CD4-positive, alpha-beta T cell (primary cell): ENCODE results near the gene FHOD3. TPM values are rescaled to one million over a fixed set of nuclear protein-coding genes. Genes with fewer than 3 reads are reported as not detected.

ENCODE experiments used
- ATAC-seq: fragments of 200-7000 bp; cut with Tn5 transposase; one replicate; pipeline ENCODE4 v1.10.0; 2022; ENCODE audit warnings: mild to moderate bottlenecking; ENCODE audit not compliant: poor library complexity
- CTCF ChIA-PET: fragments of 350-600 bp; sonication (Branson Sonifier 250); formaldehyde crosslinking; loops from one replicate; lab custom pipeline; 2021; ENCODE audit warnings: antibody characterized with exemption, inconsistent platforms; lab: Charles Lee
- POLR2A ChIA-PET: fragments of 350-600 bp; sonication (Branson Sonifier 250); formaldehyde crosslinking; loops from one replicate; lab custom pipeline; 2021; ENCODE audit warnings: antibody characterized with exemption, inconsistent platforms; lab: Charles Lee
- DNase-seq, 14 experiments: peaks; one replicate each; pipeline ENCODE4 v3.0.0-alpha.2; 2013 to 2020; ENCODE audit warnings: mixed read lengths in 2 of 14
- H3K27ac ChIP-seq, 2 donors: one replicate each; pipeline versions ENCODE4 v1.5.1 to v1.7.0; 2013; ENCODE audit warnings: low read length in 2 of 2, low read depth in 1 of 2, mild to moderate bottlenecking in 1 of 2
- H3K27me3 ChIP-seq, 2 experiments: 1 replicate in 1 of 2; 2 replicates in 1 of 2; pipeline versions ENCODE4 v1.6.1 to v1.7.0; 2013; ENCODE audit warnings: low read length in 2 of 2, control low read depth in 1 of 2, mild to moderate bottlenecking in 1 of 2, moderate library complexity in 1 of 2; ENCODE audit not compliant: insufficient read depth in 2 of 2, control insufficient read depth in 1 of 2
- H3K36me3 ChIP-seq: one replicate; pipeline ENCODE4 v1.6.1; 2013; ENCODE audit warnings: low read length, control low read depth; ENCODE audit not compliant: insufficient read depth
- H3K4me1 ChIP-seq: one replicate; pipeline ENCODE4 v1.6.1; 2013; ENCODE audit warnings: low read length, control low read depth; ENCODE audit not compliant: insufficient read depth
- H3K4me3 ChIP-seq: one replicate; pipeline ENCODE4 v1.5.1; 2013; ENCODE audit warnings: mild to moderate bottlenecking, low read length, moderate library complexity
- H3K9me3 ChIP-seq, 2 experiments: 1 replicate in 1 of 2; 2 replicates in 1 of 2; pipeline versions ENCODE4 v1.6.1 to v1.7.0; 2013; ENCODE audit warnings: low read length in 2 of 2, mild to moderate bottlenecking in 2 of 2, control low read depth in 1 of 2, moderate library complexity in 1 of 2; ENCODE audit not compliant: control insufficient read depth in 1 of 2, insufficient read depth in 1 of 2
- H3K27ac Mint-ChIP-seq: one replicate; pipeline ENCODE4 v1.8.0; 2020; ENCODE audit warnings: mixed read lengths
- H3K27me3 Mint-ChIP-seq: one replicate; pipeline ENCODE4 v1.8.0; 2021; ENCODE audit warnings: mixed read lengths
- H3K36me3 Mint-ChIP-seq: one replicate; pipeline ENCODE4 v1.8.0; 2021; ENCODE audit warnings: low read depth, mixed read lengths
- H3K4me1 Mint-ChIP-seq: one replicate; pipeline ENCODE4 v1.8.0; 2021; ENCODE audit warnings: low read depth, mixed read lengths
- H3K4me3 Mint-ChIP-seq: one replicate; pipeline ENCODE4 v1.8.0; 2020; ENCODE audit warnings: mild to moderate bottlenecking, mixed read lengths
- H3K9me3 Mint-ChIP-seq: one replicate; pipeline ENCODE4 v1.8.0; 2020; ENCODE audit warnings: mixed read lengths
- CTCF ChIP-seq: fragments of 200-600 bp; IDR thresholded peaks from one replicate; pipeline ENCODE4 v1.8.0; 2022; ENCODE audit warnings: antibody characterized with exemption, mild to moderate bottlenecking
- intact Hi-C, 2 experiments: fragments of 100-400 bp; cut with DNase I in 1 of 2; cut with micrococcal nuclease in 1 of 2; formaldehyde crosslinking; loops; one replicate each; pipeline versions ENCODE4 v1.15.1 to v1.9.0; 2023 to 2025; cut with DNase I, micrococcal nuclease
- total RNA-seq, 174 experiments: library from RNA in 2 of 174; stranded (reverse) in 2 of 174; gene quantifications; one replicate each; pipeline ENCODE4 v1.2.3 and lab custom pipeline; 2021 to 2026

Gene FHOD3
- total RNA-seq, 2 experiments from 2014 or later, result not detected

- Mint-ChIP-seq H3K4me3 (no peak overlapping the region), H3K4me1 (no peaks in the 10 kb centered on the region)
Observed at GRCh38 chr18:36360256-36360909, 62.9 kb downstream of the FHOD3 start.

DNA sequence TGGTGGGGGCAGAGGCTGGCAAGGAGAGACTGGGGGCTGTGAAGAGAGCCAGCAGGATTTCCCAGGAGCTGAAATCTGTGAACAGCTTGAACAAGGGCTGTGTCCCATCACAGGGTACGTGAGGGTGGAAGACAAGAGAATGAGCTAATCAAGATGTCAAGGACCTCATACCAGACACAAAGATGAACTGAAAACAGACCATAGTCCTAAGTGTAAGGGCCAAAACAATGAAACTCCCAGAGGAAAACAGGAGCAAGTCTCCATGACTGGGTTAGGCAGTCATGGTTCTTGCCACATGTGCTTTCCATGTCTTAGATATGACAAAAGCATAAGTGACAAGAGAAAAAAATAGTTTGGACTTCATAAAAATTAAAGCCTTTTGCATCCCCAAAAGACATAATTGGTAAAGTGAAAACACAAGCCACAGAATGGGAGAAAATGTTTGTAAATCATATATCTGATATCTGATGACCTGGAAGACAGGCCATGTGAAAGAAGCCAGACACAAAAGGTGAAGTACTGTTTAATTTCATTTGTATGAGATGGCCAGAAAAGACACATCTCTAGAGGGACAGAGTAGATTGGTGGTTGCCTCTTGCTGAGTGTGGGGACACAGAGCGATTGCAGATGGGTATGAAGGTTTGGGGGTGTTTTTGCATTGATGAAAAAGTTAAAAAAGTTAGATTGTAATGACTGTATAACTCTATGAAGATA lies 67.6 kb downstream of the FHOD3 start:
- Mint-ChIP-seq H3K4me3 (no peak overlapping the region), H3K9me3 (no peaks in the 10 kb centered on the region), H3K4me1 (no peaks in the 10 kb centered on the region), H3K27ac (no peak overlapping the region), H3K36me3 (no peaks in the 10 kb centered on the region), H3K27me3 (peaks cover 36% of the 10 kb centered on the region)
- Histone ChIP-seq H3K4me1 (no peaks in the 10 kb centered on the region), H3K36me3 (no peaks in the 10 kb centered on the region), H3K9me3 (no peaks in the 10 kb centered on the region), H3K27me3 (peaks cover 0 to 5% of the 10 kb centered on the region in 2 experiments), H3K4me3 (no peak overlapping the region), H3K27ac (no peak overlapping the region)
- POLR2A ChIA-PET, result no interaction called here
- CTCF ChIA-PET, result no interaction called here
- intact Hi-C loops, result no loop called here
- no peak for TF ChIP-seq CTCF
- ATAC-seq, result no peak
- DNase-seq, result no peak

More at GRCh38 chr18:36360256-36360909, 62.9 kb downstream of the FHOD3 start:
- POLR2A ChIA-PET, result no interaction called here
- no peak for TF ChIP-seq CTCF
- H3K27ac ChIP-seq, result no peak overlapping the region
- no peaks in the 10 kb centered on the region for H3K9me3 Mint-ChIP-seq
- DNase-seq (no peak), ATAC-seq (no peak)
- H3K36me3 ChIP-seq, result no peaks in the 10 kb centered on the region
- H3K36me3 Mint-ChIP-seq, result no peaks in the 10 kb centered on the region
- H3K4me3 ChIP-seq, result no peak overlapping the region
- no peaks in the 10 kb centered on the region for H3K9me3 ChIP-seq
- peaks cover 43% of the 10 kb centered on the region for H3K27me3 Mint-ChIP-seq
- H3K27ac Mint-ChIP-seq, result no peak overlapping the region
- CTCF ChIA-PET, result no interaction called here
- intact Hi-C loops, result no loop called here
- peaks cover 0 to 11% of the 10 kb centered on the region in 2 experiments for H3K27me3 ChIP-seq
- H3K4me1 ChIP-seq, result no peaks in the 10 kb centered on the region

- no peak overlapping the region for H3K27ac Mint-ChIP-seq
- peaks cover 30% of the 10 kb centered on the region for H3K27me3 Mint-ChIP-seq
- no peaks in the 10 kb centered on the region for H3K9me3 ChIP-seq
- no peaks in the 10 kb centered on the region for H3K9me3 Mint-ChIP-seq
- H3K4me1 ChIP-seq, result no peaks in the 10 kb centered on the region
- H3K36me3 ChIP-seq, result no peaks in the 10 kb centered on the region
- H3K4me1 Mint-ChIP-seq, result no peaks in the 10 kb centered on the region
- ATAC-seq (no peak), DNase-seq (no peak)
- ChIA-PET POLR2A (no interaction called here), CTCF (no interaction called here)
- no peak overlapping the region for H3K4me3 Mint-ChIP-seq
- no peak for TF ChIP-seq CTCF
- intact Hi-C loops, result no loop called here
- H3K27ac ChIP-seq, result no peak overlapping the region
- no peak overlapping the region for H3K4me3 ChIP-seq
- no peaks in the 10 kb centered on the region for H3K27me3 ChIP-seq
- no peaks in the 10 kb centered on the region for H3K36me3 Mint-ChIP-seq
Observed at GRCh38 chr18:36365836-36366775, 68.6 kb downstream of the FHOD3 start.
